H9 (cell line): ENCODE data around the gene OSTF1. TPM values are rescaled to one million over a fixed set of nuclear protein-coding genes. Genes with fewer than 3 reads are reported as not detected.

Experiments
- DNase-seq: peaks from one replicate; pipeline ENCODE4 v3.0.0-alpha.2; 2017
- H2AFZ ChIP-seq: one replicate; pipeline ENCODE4 v1.6.1; 2013; ENCODE audit warnings: mild to moderate bottlenecking, low read length, control low read depth, moderate library complexity
- H2AK5ac ChIP-seq: 2 replicates; pipeline ENCODE4 v1.6.1; 2013; ENCODE audit warnings: low read length, control low read depth, mixed read lengths; ENCODE audit not compliant: insufficient read length
- H2BK120ac ChIP-seq: one replicate; pipeline ENCODE4 v1.6.1; 2013; ENCODE audit warnings: low read depth, mild to moderate bottlenecking, low read length, control low read depth, inconsistent platforms; ENCODE audit not compliant: poor library complexity, severe bottlenecking
- H2BK12ac ChIP-seq: 2 replicates; pipeline ENCODE4 v1.6.1; 2013; ENCODE audit warnings: low read length, control low read depth, mixed read lengths, low read depth; ENCODE audit not compliant: insufficient read length
- H2BK15ac ChIP-seq: 2 replicates; pipeline ENCODE4 v1.6.1; 2013; ENCODE audit warnings: low read depth, low read length, control low read depth
- H2BK20ac ChIP-seq: one replicate; pipeline ENCODE4 v1.6.1; 2013; ENCODE audit warnings: low read depth, mild to moderate bottlenecking, low read length, control low read depth, inconsistent platforms; ENCODE audit not compliant: poor library complexity, severe bottlenecking
- H2BK5ac ChIP-seq: 2 replicates; pipeline ENCODE4 v1.6.1; 2013; ENCODE audit warnings: low read length, control low read depth, mixed read lengths; ENCODE audit not compliant: insufficient read length
- H3K14ac ChIP-seq: 2 replicates; pipeline ENCODE4 v1.6.1; 2013; ENCODE audit warnings: low read length, control low read depth; ENCODE audit not compliant: insufficient read depth
- H3K18ac ChIP-seq: 2 replicates; pipeline ENCODE4 v1.6.1; 2013; ENCODE audit warnings: low read depth, mild to moderate bottlenecking, mixed read lengths, low read length, control low read depth; ENCODE audit not compliant: insufficient read length
- H3K23ac ChIP-seq: 2 replicates; pipeline ENCODE4 v1.6.1; 2013; ENCODE audit warnings: low read length, control low read depth, mixed read lengths, low read depth; ENCODE audit not compliant: insufficient read length
- H3K23me2 ChIP-seq: 2 replicates; pipeline ENCODE4 v1.6.1; 2013; ENCODE audit warnings: low read depth, mild to moderate bottlenecking, mixed read lengths, low read length, control low read depth; ENCODE audit not compliant: insufficient read length, poor library complexity, severe bottlenecking
- H3K27ac ChIP-seq: 2 replicates; pipeline ENCODE4 v1.5.1; 2013; ENCODE audit warnings: low read length, control low read depth, mixed read lengths, low read depth; ENCODE audit not compliant: insufficient read length
- H3K27me3 ChIP-seq: 2 replicates; pipeline ENCODE4 v1.6.1; 2013; ENCODE audit warnings: low read length, control low read depth, inconsistent platforms; ENCODE audit not compliant: insufficient read depth
- H3K4ac ChIP-seq: 2 replicates; pipeline ENCODE4 v1.6.1; 2013; ENCODE audit warnings: low read depth, mild to moderate bottlenecking, control low read depth, inconsistent platforms, low read length, moderate library complexity
- H3K4me1 ChIP-seq: 2 replicates; pipeline ENCODE4 v1.6.1; 2013; ENCODE audit warnings: low read length, control low read depth, inconsistent platforms; ENCODE audit not compliant: insufficient read depth
- H3K4me2 ChIP-seq: 2 replicates; pipeline ENCODE4 v1.6.1; 2013; ENCODE audit warnings: low read length, control low read depth, mixed read lengths; ENCODE audit not compliant: insufficient read length, insufficient read depth
- H3K56ac ChIP-seq: 2 replicates; pipeline ENCODE4 v1.6.1; 2013; ENCODE audit warnings: low read depth, mild to moderate bottlenecking, mixed read lengths, low read length, control low read depth; ENCODE audit not compliant: insufficient read length
- H3K79me1 ChIP-seq: 2 replicates; pipeline ENCODE4 v1.6.1; 2013; ENCODE audit warnings: low read depth, mild to moderate bottlenecking, moderate library complexity, low read length, control low read depth, inconsistent platforms; ENCODE audit not compliant: insufficient read depth, poor library complexity, severe bottlenecking
- H3K79me2 ChIP-seq: 2 replicates; pipeline ENCODE4 v1.6.1; 2013; ENCODE audit warnings: low read length, control low read depth, inconsistent platforms; ENCODE audit not compliant: insufficient read depth
- H3K9ac ChIP-seq: 2 replicates; pipeline ENCODE4 v1.6.1; 2013; ENCODE audit warnings: low read length, control low read depth, mixed read lengths; ENCODE audit not compliant: insufficient read length; ENCODE audit errors: extremely low read depth
- H3K9me3 ChIP-seq: one replicate; pipeline ENCODE4 v1.6.1; 2013; ENCODE audit warnings: low read depth, low read length, inconsistent platforms; ENCODE audit not compliant: control insufficient read depth
- H3T11ph ChIP-seq: one replicate; pipeline ENCODE4 v1.6.1; 2013; ENCODE audit warnings: mild to moderate bottlenecking, low read length, control low read depth, inconsistent platforms
- H4K20me1 ChIP-seq: one replicate; pipeline ENCODE4 v1.6.1; 2013; ENCODE audit not compliant: control insufficient read depth, insufficient read length, insufficient read depth
- H4K5ac ChIP-seq: 2 replicates; pipeline ENCODE4 v1.6.1; 2013; ENCODE audit warnings: low read depth, mild to moderate bottlenecking, mixed read lengths, low read length, control low read depth; ENCODE audit not compliant: insufficient read length
- H4K8ac ChIP-seq: replicated peaks from 2 replicates; pipeline ENCODE4 v1.6.1; 2013; ENCODE audit warnings: low read length, control low read depth, mixed read lengths, low read depth; ENCODE audit not compliant: insufficient read length
- H4K91ac ChIP-seq: 2 replicates; pipeline ENCODE4 v1.6.1; 2013; ENCODE audit warnings: low read depth, mild to moderate bottlenecking, moderate library complexity, mixed read lengths, low read length, control low read depth; ENCODE audit not compliant: insufficient read length
- H3K27ac Mint-ChIP-seq, 3 experiments: 2 replicates in 2 of 3; 3 replicates in 1 of 3; pipeline ENCODE4 v1.8.0; 2020 to 2021; ENCODE audit warnings: mixed read lengths in 3 of 3, mild to moderate bottlenecking in 1 of 3, moderate library complexity in 1 of 3
- H3K27me3 Mint-ChIP-seq: 2 replicates; pipeline ENCODE4 v1.8.0; 2021; ENCODE audit warnings: low read depth, mild to moderate bottlenecking, moderate library complexity, mixed read lengths
- H3K36me3 Mint-ChIP-seq, 3 experiments: 2 replicates in 2 of 3; 3 replicates in 1 of 3; pipeline ENCODE4 v1.8.0; 2020 to 2021; ENCODE audit warnings: low read depth in 3 of 3, mixed read lengths in 3 of 3; ENCODE audit not compliant: insufficient read depth in 1 of 3
- H3K4me1 Mint-ChIP-seq, 2 experiments: 2 replicates each; pipeline ENCODE4 v1.8.0; 2020; ENCODE audit warnings: mixed read lengths in 2 of 2
- H3K4me3 Mint-ChIP-seq, 2 experiments: 2 replicates in 1 of 2; 3 replicates in 1 of 2; pipeline ENCODE4 v1.8.0; 2020 to 2021; ENCODE audit warnings: mild to moderate bottlenecking in 2 of 2, mixed read lengths in 2 of 2, moderate library complexity in 1 of 2
- H3K9me3 Mint-ChIP-seq, 2 experiments: 2 replicates in 1 of 2; 3 replicates in 1 of 2; pipeline ENCODE4 v1.8.0; 2020; ENCODE audit warnings: mild to moderate bottlenecking in 2 of 2, mixed read lengths in 2 of 2, moderate library complexity in 1 of 2
- WGBS: extraction: QIAGEN DNeasy Blood & Tissue Kit; methylation state at CpG from one replicate; pipeline ENCODE4 v1.1.7; 2013; ENCODE audit warnings: missing lambda C conversion rate, low lambda C conversion rate, mixed read lengths; ENCODE audit not compliant: insufficient read length; ENCODE audit errors: extremely low coverage; 5-methylcytosine and 5-hydroxymethylcytosine counted together
- total RNA-seq: library from RNA; stranded (reverse); gene quantifications from 2 replicates; pipeline ENCODE4 v1.2.1, GENCODE V29; 2021
- TF ChIP-seq, protein P1 (sequence below): fragments of 200-600 bp; sonication (generic); conservative IDR thresholded peaks from 3 replicates; pipeline ENCODE4 v1.8.0; 2021; ENCODE audit warnings: antibody characterized with exemption, mild to moderate bottlenecking

Gene OSTF1
- total RNA-seq, 1 experiment from 2014 or later = 16.1 TPM

- no CpG with 5 or more reads among the region's 4 CpGs for WGBS
- TF ChIP-seq, protein P1, sequence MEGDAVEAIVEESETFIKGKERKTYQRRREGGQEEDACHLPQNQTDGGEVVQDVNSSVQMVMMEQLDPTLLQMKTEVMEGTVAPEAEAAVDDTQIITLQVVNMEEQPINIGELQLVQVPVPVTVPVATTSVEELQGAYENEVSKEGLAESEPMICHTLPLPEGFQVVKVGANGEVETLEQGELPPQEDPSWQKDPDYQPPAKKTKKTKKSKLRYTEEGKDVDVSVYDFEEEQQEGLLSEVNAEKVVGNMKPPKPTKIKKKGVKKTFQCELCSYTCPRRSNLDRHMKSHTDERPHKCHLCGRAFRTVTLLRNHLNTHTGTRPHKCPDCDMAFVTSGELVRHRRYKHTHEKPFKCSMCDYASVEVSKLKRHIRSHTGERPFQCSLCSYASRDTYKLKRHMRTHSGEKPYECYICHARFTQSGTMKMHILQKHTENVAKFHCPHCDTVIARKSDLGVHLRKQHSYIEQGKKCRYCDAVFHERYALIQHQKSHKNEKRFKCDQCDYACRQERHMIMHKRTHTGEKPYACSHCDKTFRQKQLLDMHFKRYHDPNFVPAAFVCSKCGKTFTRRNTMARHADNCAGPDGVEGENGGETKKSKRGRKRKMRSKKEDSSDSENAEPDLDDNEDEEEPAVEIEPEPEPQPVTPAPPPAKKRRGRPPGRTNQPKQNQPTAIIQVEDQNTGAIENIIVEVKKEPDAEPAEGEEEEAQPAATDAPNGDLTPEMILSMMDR = no peak
These were observed 20.4 kb upstream of the OSTF1 start for GRCh38 chr9:75067894-75068293.

More at GRCh38 chr9:75067894-75068293, 20.4 kb upstream of the OSTF1 start:
- no peak overlapping the region for H3K4me2 ChIP-seq
- H3K23ac ChIP-seq = no peak overlapping the region
- H3K56ac ChIP-seq = no peak overlapping the region
- H2AK5ac ChIP-seq = no peak overlapping the region
- no peak overlapping the region for H2BK20ac ChIP-seq
- no peak overlapping the region for H3K27ac ChIP-seq
- no peak overlapping the region for H2BK5ac ChIP-seq
- H2BK120ac ChIP-seq = no peak overlapping the region
- H3K9me3 ChIP-seq = no peaks in the 10 kb centered on the region
- no peak overlapping the region for H2BK15ac ChIP-seq
- H3K27me3 ChIP-seq = no peaks in the 10 kb centered on the region
- no peak overlapping the region for H3K9ac ChIP-seq
- H4K91ac ChIP-seq = no peak overlapping the region
- no peaks in the 10 kb centered on the region for H3K27me3 Mint-ChIP-seq
- no peak overlapping the region for H3K4ac ChIP-seq
- peak overlapping the region in 1 of 3 experiments; percentile 78; a peak in 3 of 7 replicates for H3K27ac Mint-ChIP-seq
- H2AFZ ChIP-seq = no peak overlapping the region
- no peak overlapping the region for H4K5ac ChIP-seq
- no peaks in the 10 kb centered on the region for H3K79me2 ChIP-seq
- H2BK12ac ChIP-seq = no peak overlapping the region
- no peak for DNase-seq
- H4K20me1 ChIP-seq = peaks cover 3% of the 10 kb centered on the region
- H3K23me2 ChIP-seq = no peaks in the 10 kb centered on the region
- H3T11ph ChIP-seq = no peak overlapping the region
- peaks cover 30 to 42% of the 10 kb centered on the region in 2 experiments for H3K4me1 Mint-ChIP-seq
- no peak overlapping the region for H3K18ac ChIP-seq
- H3K4me3 Mint-ChIP-seq = no peak overlapping the region
- no peaks in the 10 kb centered on the region for H3K9me3 Mint-ChIP-seq
- H3K14ac ChIP-seq = no peak overlapping the region
- H4K8ac ChIP-seq = no peak overlapping the region
- no peaks in the 10 kb centered on the region for H3K79me1 ChIP-seq
- no peaks in the 10 kb centered on the region for H3K4me1 ChIP-seq
- H3K36me3 Mint-ChIP-seq = no peaks in the 10 kb centered on the region
